IMR-90 (cell line): ENCODE measurements around the gene MYO1D. TPM values are rescaled to one million over a fixed set of nuclear protein-coding genes. Genes with fewer than 3 reads are reported as not detected.

Experiments
- ATAC-seq: fragments of 200-7000 bp; cut with Tn5 transposase; 2 replicates; pipeline ENCODE4 v1.9.1; 2020; ENCODE audit warnings: low read depth, mild to moderate bottlenecking, moderate library complexity
- BruUV-seq: library from RNA; stranded (reverse); fragments of 400-500 nt; replicated peaks from 2 replicates; lab custom pipeline; 2021; lab: Mats Ljungman, UMichigan
- CTCF ChIA-PET: fragments of 300-600 bp; formaldehyde crosslinking; extraction: SDS; loops from one replicate; lab custom pipeline; 2021; ENCODE audit warnings: antibody characterized with exemption; lab: Yijun Ruan, JAX
- POLR2A ChIA-PET: fragments of 300-600 bp; sonication (Branson Sonifier 250); formaldehyde crosslinking; loops from one replicate; lab custom pipeline; 2022; ENCODE audit warnings: antibody characterized with exemption; ENCODE audit not compliant: unreplicated experiment; lab: Charles Lee
- DNase-seq: peaks from one replicate; pipeline ENCODE4 v3.0.0; 2013
- H2AFZ ChIP-seq: replicated peaks from 2 replicates; pipeline ENCODE3; 2013; ENCODE audit warnings: low read length, mild to moderate bottlenecking; ENCODE audit not compliant: poor library complexity
- H2AK5ac ChIP-seq: 2 replicates; pipeline ENCODE4 v1.6.1; 2013; ENCODE audit warnings: low read depth, low read length, inconsistent platforms
- H2AK9ac ChIP-seq: replicated peaks from 2 replicates; pipeline ENCODE3; 2013; ENCODE audit warnings: mild to moderate bottlenecking, low read depth, low read length, moderate library complexity; ENCODE audit not compliant: poor library complexity
- H2BK120ac ChIP-seq: 2 replicates; pipeline ENCODE4 v1.6.1; 2013; ENCODE audit warnings: low read depth, low read length, inconsistent platforms
- H2BK15ac ChIP-seq: 3 replicates; pipeline ENCODE4 v1.6.1; 2013; ENCODE audit warnings: low read depth, low read length, inconsistent platforms
- H2BK20ac ChIP-seq: 2 replicates; pipeline ENCODE4 v1.6.1; 2013; ENCODE audit warnings: low read depth, mild to moderate bottlenecking, inconsistent platforms, low read length, moderate library complexity
- H2BK5ac ChIP-seq: 2 replicates; pipeline ENCODE4 v1.6.1; 2013; ENCODE audit warnings: mild to moderate bottlenecking, low read depth, low read length, inconsistent platforms; ENCODE audit not compliant: poor library complexity, severe bottlenecking
- H3K14ac ChIP-seq: replicated peaks from 2 replicates; pipeline ENCODE4 v1.6.1; 2013; ENCODE audit warnings: low read depth, low read length, inconsistent platforms
- H3K18ac ChIP-seq: 2 replicates; pipeline ENCODE4 v1.6.1; 2013; ENCODE audit warnings: low read depth, low read length, control low read depth
- H3K23ac ChIP-seq: 2 replicates; pipeline ENCODE4 v1.6.1; 2013; ENCODE audit warnings: low read depth, low read length, inconsistent platforms
- H3K27ac ChIP-seq: 2 replicates; pipeline ENCODE4 v1.5.1; 2013; ENCODE audit warnings: mild to moderate bottlenecking, control low read depth, low read length; ENCODE audit not compliant: insufficient read depth
- H3K27me3 ChIP-seq: 2 replicates; pipeline ENCODE4 v1.6.1; 2013; ENCODE audit warnings: low read length; ENCODE audit not compliant: control insufficient read depth, insufficient read depth
- H3K36me3 ChIP-seq: 2 replicates; pipeline ENCODE4 v1.6.1; 2013; ENCODE audit warnings: low read length, mixed read lengths; ENCODE audit not compliant: control insufficient read depth, insufficient read depth
- H3K4ac ChIP-seq: 2 replicates; pipeline ENCODE4 v1.6.1; 2013; ENCODE audit warnings: low read depth, low read length, inconsistent platforms
- H3K4me1 ChIP-seq: 2 replicates; pipeline ENCODE4 v1.6.1; 2013; ENCODE audit warnings: low read length, mixed read lengths; ENCODE audit not compliant: control insufficient read depth, insufficient read depth
- H3K4me2 ChIP-seq: 2 replicates; pipeline ENCODE4 v1.6.1; 2013; ENCODE audit warnings: low read depth, mild to moderate bottlenecking, control low read depth, low read length, moderate library complexity
- H3K4me3 ChIP-seq: 2 replicates; pipeline ENCODE4 v1.5.1; 2013; ENCODE audit warnings: low read depth, mild to moderate bottlenecking, control low read depth, low read length, moderate library complexity; ENCODE audit not compliant: insufficient read depth
- H3K56ac ChIP-seq: 2 replicates; pipeline ENCODE4 v1.6.1; 2013; ENCODE audit warnings: low read length, inconsistent platforms; ENCODE audit not compliant: insufficient read depth; ENCODE audit errors: extremely low read depth
- H3K79me1 ChIP-seq, 2 experiments: 2 replicates each; pipeline ENCODE4 v1.6.1; 2013; ENCODE audit warnings: low read length in 2 of 2, inconsistent platforms in 1 of 2, low read depth in 1 of 2
- H3K9ac ChIP-seq: 2 replicates; pipeline ENCODE4 v1.6.1; 2013; ENCODE audit warnings: low read depth, low read length, control low read depth
- H3K9me1 ChIP-seq: 2 replicates; pipeline ENCODE4 v1.6.1; 2013; ENCODE audit warnings: low read length, inconsistent platforms; ENCODE audit not compliant: insufficient read depth
- H3K9me3 ChIP-seq: 2 replicates; pipeline ENCODE4 v1.6.1; 2013; ENCODE audit warnings: low read length; ENCODE audit not compliant: control insufficient read depth, insufficient read depth
- H4K20me1 ChIP-seq: 2 replicates; pipeline ENCODE4 v1.6.1; 2013; ENCODE audit warnings: low read length, inconsistent platforms; ENCODE audit not compliant: insufficient read depth
- H4K5ac ChIP-seq: 2 replicates; pipeline ENCODE4 v1.6.1; 2013; ENCODE audit warnings: mild to moderate bottlenecking, low read depth, low read length, control low read depth
- H4K8ac ChIP-seq, 2 experiments: 2 replicates each; pipeline ENCODE4 v1.6.1; 2013; ENCODE audit warnings: low read depth in 2 of 2, low read length in 2 of 2, control low read depth in 1 of 2, inconsistent platforms in 1 of 2
- H4K91ac ChIP-seq: 2 replicates; pipeline ENCODE4 v1.6.1; 2013; ENCODE audit warnings: low read depth, low read length, inconsistent platforms; ENCODE audit not compliant: insufficient read depth
- BHLHE40 ChIP-seq: fragments of 150-350 bp; IDR thresholded peaks from 2 replicates; pipeline ENCODE4 v1.6.1; 2016; ENCODE audit warnings: mild to moderate bottlenecking, low read depth, low read length
- CEBPB ChIP-seq: IDR thresholded peaks from 2 replicates; pipeline ENCODE4 v1.6.1; 2012; ENCODE audit warnings: low read depth, low read length, improper control_type of control experiment
- CHD1 ChIP-seq: IDR thresholded peaks from 2 replicates; pipeline ENCODE4 v1.6.1; 2012; ENCODE audit warnings: low read depth, low read length, improper control_type of control experiment
- MAFK ChIP-seq: IDR thresholded peaks from 2 replicates; pipeline ENCODE4 v1.6.1; 2012; ENCODE audit warnings: low read depth, low read length, improper control_type of control experiment
- MAZ ChIP-seq: IDR thresholded peaks from 2 replicates; pipeline ENCODE4 v1.6.1; 2012; ENCODE audit warnings: low read depth, mild to moderate bottlenecking, low read length, improper control_type of control experiment, moderate library complexity, borderline replicate concordance
- MXI1 ChIP-seq: IDR thresholded peaks from 2 replicates; pipeline ENCODE4 v1.6.1; 2012; ENCODE audit warnings: low read depth, mild to moderate bottlenecking, low read length, moderate library complexity, borderline replicate concordance
- NFE2L2 ChIP-seq: fragments of 150-350 bp; IDR thresholded peaks from 2 replicates; pipeline ENCODE4 v1.6.1; 2016; ENCODE audit warnings: low read depth, mild to moderate bottlenecking, low read length
- POLR2A ChIP-seq: IDR thresholded peaks from 2 replicates; pipeline ENCODE4 v1.6.1; 2012; ENCODE audit warnings: mild to moderate bottlenecking, low read depth, low read length
- RAD21 ChIP-seq: IDR thresholded peaks from 2 replicates; pipeline ENCODE4 v1.6.1; 2012; ENCODE audit warnings: low read length, improper control_type of control experiment
- WGBS, 2 experiments: methylation state at CpG; one replicate each; pipeline versions ENCODE4 v1.1.5 to v1.1.7; 2013; ENCODE audit warnings: missing lambda C conversion rate in 2 of 2; ENCODE audit not compliant: insufficient read length in 1 of 2; ENCODE audit errors: extremely low coverage in 2 of 2; 5-methylcytosine and 5-hydroxymethylcytosine counted together
- dilution Hi-C: fragments of 300-500 bp; cut with HindIII; formaldehyde crosslinking; loops from one replicate; pipeline ENCODE4 v1.14.3; 2018; ENCODE audit warnings: low sequenced_read_pairs; ENCODE audit not compliant: unreplicated experiment
- in situ Hi-C: fragments of 300-500 bp; cut with MboI; formaldehyde crosslinking; loops from 3 replicates; pipeline ENCODE4 v1.14.3; 2019; ENCODE audit warnings: low sequenced_read_pairs, inconsistent platforms, mixed read lengths
- intact Hi-C: fragments of 100-400 bp; cut with micrococcal nuclease; formaldehyde crosslinking; loops from 2 replicates; pipeline ENCODE4 v1.10.0; 2022
- polyA plus RNA-seq, 3 experiments: library from polyadenylated mRNA; depleted of rRNA; stranded (reverse); fragments of >200 nt; gene quantifications; 2 replicates each; pipeline ENCODE4 v1.2.3, GENCODE V29; 2012; ENCODE audit warnings: low replicate concordance in 1 of 3
- total RNA-seq: library from RNA; depleted of rRNA; stranded (reverse); fragments of >200 nt; gene quantifications from 2 replicates; pipeline ENCODE4 v1.2.3, GENCODE V29; 2012
- TF ChIP-seq, protein P1 (sequence below): fragments of 150-350 bp; IDR thresholded peaks from 2 replicates; pipeline ENCODE4 v1.6.1; 2017; ENCODE audit warnings: mild to moderate bottlenecking, antibody characterized with exemption, low read length, low read depth
- TF ChIP-seq, protein P2 (sequence below): conservative IDR thresholded peaks from 2 replicates; pipeline ENCODE4 v1.5.1; 2012; ENCODE audit warnings: mild to moderate bottlenecking, low read depth, low read length, improper control_type of control experiment
- TF ChIP-seq, protein P3 (sequence below): fragments of 150-350 bp; IDR thresholded peaks from 2 replicates; pipeline ENCODE4 v1.6.1; 2016; ENCODE audit warnings: low read depth, mild to moderate bottlenecking, low read length, moderate library complexity, borderline replicate concordance

MYO1D gene
- total and polyA plus RNA-seq, 2 of the 4 experiments (the other 2 are of a cell fraction) = 0.63 to 0.90 TPM

DNA sequence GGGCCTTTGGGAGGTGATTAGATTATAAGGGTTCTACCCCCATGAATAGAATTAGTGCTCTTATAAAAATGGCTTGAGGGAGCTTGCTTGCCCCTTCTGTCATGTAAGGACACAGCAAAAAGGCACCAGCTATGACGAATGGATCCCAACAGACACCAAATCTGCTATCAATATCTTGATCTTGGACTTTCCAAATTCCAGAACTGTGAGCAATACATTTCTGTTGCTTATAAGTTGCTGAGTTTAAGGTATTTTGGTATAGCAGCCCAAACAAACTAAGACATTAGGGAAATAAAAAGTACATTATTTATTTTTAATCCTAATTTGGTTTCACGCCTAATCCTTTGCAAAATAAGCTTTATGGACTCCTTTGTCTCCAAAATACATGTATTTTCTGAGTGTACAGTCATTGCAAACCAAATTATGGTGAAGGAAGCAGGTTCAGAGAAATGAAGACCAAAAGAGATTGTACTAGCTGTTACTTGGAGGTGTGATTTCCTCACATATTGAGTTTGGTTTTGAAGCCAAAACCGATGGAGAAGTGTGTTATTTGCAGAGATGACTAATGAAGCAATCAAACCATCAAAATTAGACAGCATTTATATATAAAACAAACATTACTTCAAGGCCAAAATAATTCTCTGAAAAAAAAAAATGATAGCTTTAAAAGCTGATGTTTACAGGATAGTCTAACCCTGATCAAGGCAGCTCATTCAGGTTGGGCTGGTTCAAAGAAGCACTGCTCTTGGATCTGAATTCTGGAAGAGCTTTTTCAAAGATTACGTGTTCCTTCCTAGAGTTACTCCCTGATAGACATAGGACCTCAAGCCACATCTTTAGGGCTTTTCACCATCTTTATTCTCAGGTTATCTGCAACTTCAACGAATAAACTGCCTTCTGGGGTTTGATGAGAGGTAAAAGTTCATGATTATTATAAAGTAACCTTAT, 71.6 kb downstream of the MYO1D start:
- BruUV-seq = no TSS peak
- WGBS, 2 experiments = no CpG with 5 or more reads among the region's 5 CpGs
- DNase-seq (no peak), ATAC-seq (no peak)
- no peaks in the 10 kb centered on the region for H3K9me3 ChIP-seq
- H3K4me3 ChIP-seq = no peak overlapping the region
- no peak overlapping the region for H3K14ac ChIP-seq
- H2AFZ ChIP-seq = no peak overlapping the region
- no peak overlapping the region for H2BK5ac ChIP-seq
- H4K5ac ChIP-seq = no peak overlapping the region
- no peak overlapping the region for H2BK20ac ChIP-seq
- H3K23ac ChIP-seq = no peak overlapping the region
- H3K27ac ChIP-seq = no peak overlapping the region
- no peak overlapping the region for H4K91ac ChIP-seq
- H2AK9ac ChIP-seq = no peak overlapping the region
- H2BK15ac ChIP-seq = no peak overlapping the region
- intact Hi-C loops (no loop called here), dilution Hi-C loops (no loop called here), in situ Hi-C loops (no loop called here)
- H2AK5ac ChIP-seq = no peak overlapping the region
- H3K9ac ChIP-seq = no peak overlapping the region
- no peaks in the 10 kb centered on the region for H3K4me1 ChIP-seq
- no peak overlapping the region for H3K4me2 ChIP-seq
- H3K27me3 ChIP-seq = no peaks in the 10 kb centered on the region
- no peaks in the 10 kb centered on the region for H3K79me1 ChIP-seq
- H3K4ac ChIP-seq = no peak overlapping the region
- ChIA-PET CTCF (interaction anchor here (0.6 to 1.3 kb wide), 5 partner anchors 22 to 169 kb away, joined by 3 to 8 read pairs (median 3); no protein-coding TSS in a partner anchor), POLR2A (interaction anchor here (0.5 kb wide), 1 partner anchor 14 kb away, joined by 6 read pairs; no protein-coding TSS in a partner anchor)
- H4K8ac ChIP-seq = no peak overlapping the region
- H3K18ac ChIP-seq = no peak overlapping the region
- no peak overlapping the region for H3K56ac ChIP-seq
- H3K9me1 ChIP-seq = no peaks in the 10 kb centered on the region
- H4K20me1 ChIP-seq = no peaks in the 10 kb centered on the region
- no peak overlapping the region for H2BK120ac ChIP-seq
- TF ChIP-seq NFE2L2 (no peak), CEBPB (no peak), POLR2A (no peak), MAFK (no peak), BHLHE40 (no peak), MXI1 (no peak), CHD1 (no peak), MAZ (no peak), RAD21 (no peak)
- TF ChIP-seq, protein P1, sequence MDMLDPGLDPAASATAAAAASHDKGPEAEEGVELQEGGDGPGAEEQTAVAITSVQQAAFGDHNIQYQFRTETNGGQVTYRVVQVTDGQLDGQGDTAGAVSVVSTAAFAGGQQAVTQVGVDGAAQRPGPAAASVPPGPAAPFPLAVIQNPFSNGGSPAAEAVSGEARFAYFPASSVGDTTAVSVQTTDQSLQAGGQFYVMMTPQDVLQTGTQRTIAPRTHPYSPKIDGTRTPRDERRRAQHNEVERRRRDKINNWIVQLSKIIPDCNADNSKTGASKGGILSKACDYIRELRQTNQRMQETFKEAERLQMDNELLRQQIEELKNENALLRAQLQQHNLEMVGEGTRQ = no peak
- TF ChIP-seq, protein P2, sequence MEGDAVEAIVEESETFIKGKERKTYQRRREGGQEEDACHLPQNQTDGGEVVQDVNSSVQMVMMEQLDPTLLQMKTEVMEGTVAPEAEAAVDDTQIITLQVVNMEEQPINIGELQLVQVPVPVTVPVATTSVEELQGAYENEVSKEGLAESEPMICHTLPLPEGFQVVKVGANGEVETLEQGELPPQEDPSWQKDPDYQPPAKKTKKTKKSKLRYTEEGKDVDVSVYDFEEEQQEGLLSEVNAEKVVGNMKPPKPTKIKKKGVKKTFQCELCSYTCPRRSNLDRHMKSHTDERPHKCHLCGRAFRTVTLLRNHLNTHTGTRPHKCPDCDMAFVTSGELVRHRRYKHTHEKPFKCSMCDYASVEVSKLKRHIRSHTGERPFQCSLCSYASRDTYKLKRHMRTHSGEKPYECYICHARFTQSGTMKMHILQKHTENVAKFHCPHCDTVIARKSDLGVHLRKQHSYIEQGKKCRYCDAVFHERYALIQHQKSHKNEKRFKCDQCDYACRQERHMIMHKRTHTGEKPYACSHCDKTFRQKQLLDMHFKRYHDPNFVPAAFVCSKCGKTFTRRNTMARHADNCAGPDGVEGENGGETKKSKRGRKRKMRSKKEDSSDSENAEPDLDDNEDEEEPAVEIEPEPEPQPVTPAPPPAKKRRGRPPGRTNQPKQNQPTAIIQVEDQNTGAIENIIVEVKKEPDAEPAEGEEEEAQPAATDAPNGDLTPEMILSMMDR = no peak
- TF ChIP-seq, protein P3, sequence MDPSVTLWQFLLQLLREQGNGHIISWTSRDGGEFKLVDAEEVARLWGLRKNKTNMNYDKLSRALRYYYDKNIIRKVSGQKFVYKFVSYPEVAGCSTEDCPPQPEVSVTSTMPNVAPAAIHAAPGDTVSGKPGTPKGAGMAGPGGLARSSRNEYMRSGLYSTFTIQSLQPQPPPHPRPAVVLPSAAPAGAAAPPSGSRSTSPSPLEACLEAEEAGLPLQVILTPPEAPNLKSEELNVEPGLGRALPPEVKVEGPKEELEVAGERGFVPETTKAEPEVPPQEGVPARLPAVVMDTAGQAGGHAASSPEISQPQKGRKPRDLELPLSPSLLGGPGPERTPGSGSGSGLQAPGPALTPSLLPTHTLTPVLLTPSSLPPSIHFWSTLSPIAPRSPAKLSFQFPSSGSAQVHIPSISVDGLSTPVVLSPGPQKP = no peak
- no peaks in the 10 kb centered on the region for H3K36me3 ChIP-seq
